Fibroblast of upper back skin (primary cell): ENCODE results near the gene HTR2A.
"Not testable (repeated sequence)": the region's sequence is repeated elsewhere in the genome, so short reads cannot be mapped to it uniquely, and the experiment has no call there.

ENCODE experiments used
- DNase-seq: peaks from one replicate; pipeline ENCODE4 v3.0.0-alpha.2; 2013

Gene HTR2A

GRCh38 chr13:46868091-46868490, 28.8 kb downstream of the HTR2A start:
- no peak for DNase-seq

DNA sequence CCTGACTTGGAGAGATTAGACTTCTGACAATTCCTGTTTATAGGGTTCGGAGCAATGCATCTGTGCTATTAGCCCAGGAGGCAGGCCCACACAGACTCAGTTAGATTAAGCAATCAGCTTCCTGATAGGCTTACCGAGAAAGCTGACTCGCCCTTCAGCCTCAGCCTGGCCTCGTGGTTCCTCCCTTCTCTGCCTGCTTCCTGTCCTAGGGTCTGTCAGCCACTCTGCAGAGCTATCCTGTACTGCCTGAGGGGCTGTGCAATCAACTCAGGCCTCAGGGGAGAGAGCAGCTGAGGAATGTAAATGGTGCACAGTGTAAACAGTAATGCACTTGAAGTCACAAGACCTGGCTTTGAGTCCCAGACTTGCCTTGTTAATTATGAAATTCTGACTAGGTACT, 30.7 kb downstream of the HTR2A start:
- DNase-seq: peak; percentile 51

GRCh38 chr13:46864941-46865340, 31.9 kb downstream of the HTR2A start:
- no peak for DNase-seq

DNA sequence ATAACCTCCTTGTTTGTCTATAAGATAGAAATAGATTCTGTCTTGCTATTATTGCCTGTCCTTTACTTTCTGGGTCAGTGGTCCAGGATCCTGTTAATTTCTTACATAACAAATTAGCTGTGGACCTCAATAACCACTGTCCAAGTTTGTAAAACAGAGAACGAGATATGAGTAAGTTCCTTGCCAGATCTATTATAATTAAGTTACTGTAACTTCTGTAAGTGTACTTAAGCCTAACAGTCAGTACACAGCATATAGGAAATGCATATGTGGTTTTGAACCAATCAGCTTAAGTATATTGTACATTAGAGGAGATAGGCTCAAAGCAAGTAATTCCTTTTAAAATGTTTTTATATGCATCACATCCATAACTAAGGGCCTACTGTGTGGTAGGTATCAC, 34.9 kb downstream of the HTR2A start:
- no peak for DNase-seq

DNA sequence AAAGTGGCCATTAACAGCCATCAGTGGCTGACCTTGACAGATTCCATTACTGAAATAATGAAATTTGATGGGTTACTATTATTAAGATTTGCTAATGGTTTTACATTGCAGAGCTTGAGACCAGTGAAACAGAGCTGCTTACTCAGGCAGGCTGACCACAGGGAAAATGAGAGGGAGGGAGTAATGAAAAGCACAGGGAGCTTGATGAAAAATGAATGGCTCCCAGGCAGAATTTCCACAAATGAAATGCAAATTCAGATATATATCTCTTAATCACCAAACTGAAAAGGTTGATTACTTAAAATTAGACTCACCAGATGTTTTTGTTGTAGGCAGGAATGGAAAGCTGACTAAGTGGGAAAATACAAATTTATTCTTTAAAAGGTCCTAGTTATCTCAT, 36.1 kb downstream of the HTR2A start:
- no peak for DNase-seq

DNA sequence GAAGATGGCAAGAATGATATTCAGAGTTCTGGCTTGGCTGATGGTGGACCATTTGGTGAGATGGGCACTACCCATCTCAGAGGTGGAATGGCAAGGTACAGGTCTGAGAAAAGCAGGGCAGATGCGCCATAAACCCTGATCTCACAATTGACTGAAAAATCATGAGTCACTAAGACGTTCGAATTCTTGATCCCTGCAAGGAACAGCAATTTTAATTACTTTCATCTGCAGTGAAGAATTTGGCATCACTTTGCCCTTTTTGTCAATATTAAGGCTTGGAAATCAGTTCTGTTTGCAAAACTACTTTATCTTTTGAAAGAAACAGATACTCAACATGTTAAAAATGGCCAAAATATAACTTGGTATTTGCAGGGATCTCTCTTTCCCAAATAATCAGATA, 38.1 kb downstream of the HTR2A start:
- peak; percentile 17 for DNase-seq

- no peak for DNase-seq
These were observed 38.7 kb downstream of the HTR2A start for GRCh38 chr13:46858163-46858562.

- no peak for DNase-seq
These were observed 41.2 kb downstream of the HTR2A start for GRCh38 chr13:46855664-46856063.

DNA sequence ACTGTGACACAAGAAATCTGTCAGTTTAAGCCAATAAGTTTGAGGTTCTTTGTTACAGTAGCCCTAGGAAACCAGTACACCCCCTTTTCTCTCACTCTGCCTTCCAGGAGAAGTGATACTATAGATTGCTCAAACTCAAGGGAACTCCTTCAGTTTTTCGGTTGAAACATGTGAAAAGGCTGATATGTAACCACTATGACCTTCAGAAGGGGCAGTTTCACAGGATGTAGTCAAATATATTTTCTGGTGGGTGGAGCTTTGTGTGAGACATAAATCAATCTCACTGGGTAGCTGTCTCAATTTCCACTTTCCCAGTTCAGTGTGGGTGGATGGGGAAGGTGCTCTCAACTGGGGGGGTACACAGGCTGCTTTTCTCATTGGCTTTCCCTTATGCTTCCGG, 41.7 kb downstream of the HTR2A start:
- DNase-seq: no peak

DNA sequence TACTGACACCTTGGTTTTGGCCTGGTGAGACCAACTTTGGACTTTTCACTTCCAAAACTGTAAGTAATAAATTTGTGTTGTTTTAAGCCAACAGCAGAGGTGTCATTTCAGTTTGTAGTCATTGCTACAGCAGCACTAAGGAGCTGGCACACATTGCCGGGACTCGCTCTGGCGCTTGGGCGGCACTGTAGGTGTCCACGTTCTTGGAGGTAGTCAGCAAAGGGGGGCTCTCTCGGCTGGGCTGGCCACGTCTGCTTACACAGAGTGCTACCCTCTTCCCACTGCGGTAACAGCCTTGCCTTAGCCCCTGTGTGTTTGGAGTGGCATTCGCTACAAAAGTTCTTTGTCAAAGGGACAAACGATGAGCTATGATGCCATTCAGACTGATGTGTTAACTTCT, 44.7 kb downstream of the HTR2A start:
- DNase-seq: no peak

- no peak for DNase-seq
These were observed 46.6 kb downstream of the HTR2A start for GRCh38 chr13:46850214-46850613.

DNA sequence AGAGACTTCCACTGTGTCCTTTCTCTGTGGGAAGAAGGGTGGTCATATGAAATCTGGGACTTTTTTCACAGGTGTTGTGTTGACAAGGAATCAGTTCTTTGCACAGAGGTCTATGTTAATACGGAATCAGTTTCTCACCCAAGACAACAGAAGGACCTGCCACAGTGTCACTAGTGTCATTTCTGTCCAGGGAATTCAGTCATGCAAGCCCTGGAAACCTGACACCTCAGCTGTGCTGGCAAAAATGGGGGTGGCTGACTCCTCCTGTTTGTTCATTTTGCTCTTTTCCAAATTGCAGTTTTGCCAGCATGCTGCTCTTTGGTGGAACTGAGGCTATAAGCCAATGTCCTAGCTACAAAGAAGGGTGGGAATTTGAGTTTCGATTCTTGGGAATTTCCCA, 50.1 kb downstream of the HTR2A start:
- no peak for DNase-seq

DNA sequence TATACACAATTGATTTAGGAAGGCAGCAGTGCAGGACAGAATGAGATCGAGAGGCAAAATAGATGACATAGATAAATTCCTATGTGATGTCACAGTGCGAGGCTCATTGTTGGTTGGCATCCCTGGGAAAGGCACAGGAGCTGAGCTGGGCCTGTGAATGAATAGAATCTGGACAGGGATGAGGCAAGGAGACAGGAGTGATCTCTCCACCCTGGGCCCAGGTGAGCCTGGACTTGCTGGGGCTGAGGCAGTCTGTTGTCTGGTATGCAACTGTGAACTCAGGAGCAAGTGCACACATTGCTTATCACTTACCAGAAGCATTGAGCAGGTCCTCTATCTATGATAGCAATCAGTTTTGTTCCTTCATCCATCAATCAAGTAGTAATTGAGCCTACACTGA, 51.7 kb downstream of the HTR2A start:
- no peak for DNase-seq

DNA sequence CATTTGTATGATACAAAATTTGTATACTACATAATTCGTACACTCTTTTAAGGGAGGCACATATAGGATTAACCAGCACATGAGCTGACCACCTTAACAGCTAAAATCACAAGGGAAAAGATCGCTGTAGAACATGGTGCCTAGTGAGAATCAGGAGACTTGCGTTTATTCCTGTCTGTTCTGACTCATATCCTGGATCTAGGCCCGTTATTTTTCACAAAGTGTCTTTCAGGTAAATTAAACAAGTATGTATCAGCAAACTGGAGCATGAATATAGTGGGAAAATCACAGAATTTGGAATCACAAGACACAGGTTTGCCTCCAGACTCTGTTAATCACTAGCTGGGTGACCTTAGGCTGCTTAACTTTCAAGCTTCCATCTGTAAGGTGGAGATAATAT, 52.4 kb downstream of the HTR2A start:
- DNase-seq: no peak

- DNase-seq: peak; percentile 8
These were observed 57.5 kb downstream of the HTR2A start for GRCh38 chr13:46839399-46839798.

- no peak for DNase-seq
These were observed 62.2 kb downstream of the HTR2A start for GRCh38 chr13:46834657-46835056.

- DNase-seq: peak; percentile 49
These were observed 65.2 kb downstream of the HTR2A start for GRCh38 chr13:46831588-46832194.

DNA sequence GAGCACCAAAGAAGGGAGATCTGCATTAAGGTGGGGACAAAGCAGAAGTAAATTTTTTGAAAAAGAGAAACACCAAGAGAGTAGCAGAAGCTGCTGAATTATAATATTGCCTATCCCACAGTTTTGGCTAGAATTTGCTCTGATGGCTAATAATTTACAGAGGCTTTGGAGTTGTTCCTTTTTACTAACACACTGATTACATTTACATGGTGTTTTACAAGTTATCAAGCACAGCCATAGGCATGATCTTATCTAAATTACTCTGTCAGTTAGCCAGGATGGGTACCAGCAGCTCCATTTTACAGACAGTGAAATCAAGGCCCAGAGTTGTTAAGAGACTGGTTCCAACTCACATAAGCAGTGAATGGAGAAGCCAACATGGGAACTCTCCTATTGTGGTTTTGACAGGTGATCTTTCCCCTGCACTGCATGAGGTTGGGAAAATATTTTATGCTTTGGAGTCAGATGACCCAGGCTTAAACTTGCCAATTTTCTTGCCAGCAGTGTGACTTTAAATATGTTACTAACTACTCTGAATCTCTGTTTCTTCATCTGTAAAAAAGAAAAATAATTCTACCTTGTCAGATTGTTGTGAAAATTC, 66.3 kb downstream of the HTR2A start:
- no peak for DNase-seq

GRCh38 chr13:46822551-46822950, 74.3 kb downstream of the HTR2A start:
- DNase-seq: no peak

- DNase-seq: no peak
These were observed 78.9 kb downstream of the HTR2A start for GRCh38 chr13:46817838-46818476.

DNA sequence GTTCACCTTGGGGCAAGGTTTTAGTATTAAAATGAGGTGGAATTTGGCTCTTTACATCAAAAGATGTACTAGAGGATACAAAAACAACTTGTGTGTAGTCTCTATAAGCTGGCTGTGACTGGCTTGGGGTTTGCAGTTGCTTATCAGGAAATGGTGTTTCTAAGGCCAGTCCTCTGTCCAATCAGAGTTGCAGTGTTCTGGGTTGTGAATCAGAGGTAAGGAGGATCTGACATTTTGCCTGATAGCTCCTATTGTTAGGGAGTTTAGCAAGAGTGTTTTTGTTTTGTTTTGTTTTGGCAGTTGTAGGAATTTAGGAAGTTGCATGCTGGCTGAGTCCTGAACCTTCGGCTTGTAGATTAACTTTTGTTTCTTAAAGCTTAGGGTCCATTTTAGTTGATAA, 79.8 kb downstream of the HTR2A start:
- no peak for DNase-seq

GRCh38 chr13:46816371-46816770, 80.5 kb downstream of the HTR2A start:
- DNase-seq: no peak

- no peak for DNase-seq
These were observed 84.5 kb downstream of the HTR2A start for GRCh38 chr13:46812301-46812797.

DNA sequence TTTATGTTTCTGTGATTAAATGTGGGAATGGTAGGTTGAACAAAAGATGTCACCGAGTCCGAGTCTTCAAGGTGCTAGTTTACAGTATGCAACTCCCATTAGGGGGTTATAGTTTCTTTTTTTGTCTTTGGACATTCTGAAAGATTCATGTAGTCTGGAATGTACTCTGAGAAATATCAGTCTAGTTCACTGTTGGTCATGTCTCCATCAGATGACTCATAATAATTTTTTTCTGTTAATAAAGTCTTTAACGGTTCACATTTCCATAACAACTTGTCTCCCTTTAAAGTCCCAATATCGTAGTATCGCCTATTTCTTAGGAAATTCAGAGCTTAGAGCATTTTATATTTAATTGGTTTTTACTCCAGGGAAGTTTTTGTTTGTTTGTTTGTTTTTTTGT, 86.4 kb downstream of the HTR2A start:
- peak; percentile 38 for DNase-seq

DNA sequence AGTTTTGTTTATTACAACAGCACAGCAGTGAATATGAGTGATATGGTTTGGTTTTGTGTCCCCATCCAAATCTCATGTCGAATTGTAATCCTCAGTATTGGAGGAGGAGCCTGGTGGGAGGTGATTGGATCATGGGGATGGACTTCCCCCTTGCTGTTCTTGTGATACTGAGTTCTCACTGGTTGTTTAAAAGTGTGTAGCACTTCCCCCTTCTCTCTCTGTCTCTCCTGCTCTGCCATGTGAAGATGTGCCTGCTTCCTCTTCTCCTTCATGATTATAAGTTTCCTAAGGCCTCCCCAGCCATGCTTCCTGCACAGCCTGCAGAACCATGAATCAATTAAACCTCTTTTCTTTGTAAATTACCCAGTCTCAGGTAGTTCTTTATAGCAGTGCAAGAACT, 91.9 kb downstream of the HTR2A start:
- not testable (repeated sequence) for DNase-seq
